DMS153 (cell line): Measurements from ENCODE around the gene DENND2C.
"Not testable (repeated sequence)": the region's sequence is repeated elsewhere in the genome, so short reads cannot be mapped to it uniquely, and the experiment has no call there.

Experiments
- DNase-seq: peaks from one replicate; lab custom pipeline; 2025; lab: John Stamatoyannopoulos, UW

The DENND2C gene

DNA sequence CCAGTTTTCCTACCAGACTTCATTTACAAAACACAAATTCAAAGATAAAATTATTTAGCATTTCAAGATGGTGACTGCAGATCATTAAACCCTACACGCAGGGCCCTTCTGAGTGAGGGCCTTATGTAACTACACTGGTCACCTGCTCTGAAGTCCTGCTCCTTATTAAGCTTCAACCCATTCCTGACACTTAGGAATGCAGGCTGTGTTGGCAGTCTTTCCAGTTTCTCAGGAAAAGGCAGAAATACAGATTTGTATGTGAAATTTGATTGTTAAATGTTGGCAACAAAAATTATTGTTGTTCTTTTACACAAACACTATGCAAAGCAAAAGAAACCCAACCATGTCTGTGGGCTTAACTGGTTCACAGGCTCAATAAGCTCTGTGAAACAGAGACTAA, 62.6 kb downstream of the DENND2C start:
- DNase-seq, result no peak

DNA sequence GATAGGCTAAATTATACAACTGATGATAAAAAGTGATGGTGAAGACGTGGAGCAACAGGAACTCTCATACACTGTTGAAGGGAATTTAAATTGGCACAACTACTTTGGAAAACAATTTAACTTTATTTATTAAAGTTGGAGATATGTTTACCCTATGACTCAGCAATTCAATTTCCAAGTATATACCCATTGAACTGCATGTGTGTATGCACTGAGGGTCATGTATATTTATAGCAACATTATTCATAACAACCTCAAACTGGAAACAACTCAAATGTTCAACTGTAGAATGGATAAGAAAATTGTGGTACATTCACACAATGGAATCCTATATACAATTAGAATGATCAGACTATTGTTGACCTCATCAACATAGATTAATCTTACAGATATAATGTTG, 71.9 kb downstream of the DENND2C start:
- no peak for DNase-seq

DNA sequence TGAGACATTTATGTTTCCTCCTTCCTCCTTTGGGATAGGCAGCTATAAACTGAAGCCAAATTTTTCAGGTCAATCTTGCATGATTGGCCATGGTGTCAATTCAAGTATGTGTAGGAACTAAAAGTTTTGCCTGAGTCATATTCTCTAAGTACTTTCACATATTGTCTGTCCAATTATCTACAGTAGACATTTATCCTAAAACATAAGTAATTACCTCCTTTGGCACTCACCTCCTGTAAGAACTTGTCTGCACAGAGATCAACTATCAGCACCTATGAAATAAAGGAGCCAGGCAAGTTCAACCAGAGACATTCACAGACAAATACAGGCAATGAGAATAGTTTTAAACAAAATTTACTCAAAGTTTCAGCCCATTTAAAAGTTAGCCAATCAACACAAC, 74.2 kb downstream of the DENND2C start:
- DNase-seq, result no peak

DNA sequence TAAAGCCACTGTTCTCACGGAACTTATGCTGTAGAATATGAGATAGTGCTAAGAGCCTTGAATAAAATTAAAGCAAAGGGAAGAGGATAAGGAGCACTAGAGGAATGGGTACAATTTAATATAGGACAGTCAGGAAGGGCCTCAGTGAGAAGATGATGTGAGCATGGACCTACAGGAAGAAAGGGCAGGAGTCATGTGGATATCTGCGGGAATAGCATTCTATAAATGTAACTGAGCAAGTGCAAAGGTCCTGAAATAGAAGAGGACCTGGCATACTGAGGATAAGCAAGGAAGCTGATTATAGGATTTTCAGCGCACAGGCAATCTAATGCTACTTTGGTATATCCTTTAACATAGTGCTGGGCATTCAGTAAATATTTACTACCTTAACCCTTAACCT, 75.8 kb downstream of the DENND2C start:
- no peak for DNase-seq

DNA sequence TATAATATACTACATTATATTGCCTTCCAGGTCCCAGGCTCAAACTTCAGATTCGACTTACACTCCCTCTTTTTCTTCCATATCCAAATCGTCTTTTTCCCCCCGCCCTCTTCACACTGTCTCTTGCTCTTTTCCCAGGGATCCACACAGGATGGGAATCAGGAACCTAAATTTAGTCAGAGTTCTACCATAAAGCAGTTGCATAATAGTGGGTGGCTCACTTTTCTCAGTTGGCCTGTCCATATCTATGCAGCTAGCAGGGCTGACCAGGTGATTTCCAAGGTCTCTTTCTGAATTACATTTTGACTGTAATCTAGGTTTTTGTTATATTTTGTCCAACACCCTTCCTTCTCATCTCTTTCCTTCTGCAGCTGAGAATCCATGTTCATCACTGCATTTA, 80.7 kb downstream of the DENND2C start:
- DNase-seq, result no peak

DNA sequence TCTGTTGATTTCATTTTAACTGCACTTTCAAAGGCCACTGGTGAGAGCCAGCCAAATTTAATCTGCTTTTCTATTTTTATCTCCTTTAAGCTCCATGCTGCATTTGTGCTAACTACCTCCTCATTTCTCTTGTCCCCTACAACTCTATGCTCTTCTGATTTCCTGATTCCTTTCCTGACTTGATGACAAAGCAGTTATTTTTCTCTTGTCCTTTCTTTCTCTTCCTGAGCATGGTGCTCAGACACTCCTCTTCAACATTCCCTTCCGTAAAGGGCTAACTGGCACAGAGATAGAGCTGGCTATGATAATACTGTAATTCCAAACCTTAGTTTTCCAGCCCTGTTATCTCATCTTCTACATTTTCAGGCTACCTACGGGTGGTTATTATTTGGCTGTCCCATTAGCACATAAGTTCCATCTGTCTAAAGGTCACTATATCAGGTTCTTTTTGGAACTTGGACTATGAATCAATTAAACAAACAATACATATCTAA, 81.6 kb downstream of the DENND2C start:
- no peak for DNase-seq

DNA sequence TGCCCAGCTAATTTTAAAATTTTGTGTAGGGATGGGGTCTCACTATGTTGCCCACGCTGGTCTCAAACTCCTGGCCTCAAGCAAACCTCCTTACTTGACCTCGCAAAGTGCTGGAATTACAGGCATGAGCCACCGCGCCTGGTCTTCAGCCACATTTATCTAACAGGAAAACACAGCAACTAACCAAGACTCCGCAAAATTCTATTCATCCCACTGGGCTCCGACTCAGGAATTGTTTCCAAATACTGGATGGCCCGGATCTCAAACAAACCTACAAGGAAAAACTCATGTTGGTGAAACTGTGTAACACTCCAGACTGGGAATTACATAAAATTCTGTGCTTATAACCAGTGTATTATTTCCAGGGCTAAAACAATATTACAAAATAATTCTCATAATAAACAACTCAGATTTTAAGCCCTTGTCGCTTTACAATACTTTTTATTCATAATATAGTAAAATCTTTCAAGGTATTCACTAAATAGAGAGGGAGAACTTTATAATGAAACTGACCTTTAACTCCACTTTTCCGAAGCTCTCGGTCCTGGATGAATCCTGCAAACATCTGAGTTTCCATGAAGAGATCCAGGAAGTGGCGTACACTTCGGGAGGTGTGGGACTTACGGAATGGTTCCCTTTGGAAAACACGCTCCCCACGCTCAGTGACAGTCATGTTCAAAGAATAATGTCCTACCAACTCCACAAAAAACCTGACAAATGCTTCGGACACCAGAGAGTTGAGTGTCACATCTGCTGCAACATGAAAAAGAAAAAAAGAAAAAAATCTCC, 82.5 kb downstream of the DENND2C start:
- no peak for DNase-seq

DNA sequence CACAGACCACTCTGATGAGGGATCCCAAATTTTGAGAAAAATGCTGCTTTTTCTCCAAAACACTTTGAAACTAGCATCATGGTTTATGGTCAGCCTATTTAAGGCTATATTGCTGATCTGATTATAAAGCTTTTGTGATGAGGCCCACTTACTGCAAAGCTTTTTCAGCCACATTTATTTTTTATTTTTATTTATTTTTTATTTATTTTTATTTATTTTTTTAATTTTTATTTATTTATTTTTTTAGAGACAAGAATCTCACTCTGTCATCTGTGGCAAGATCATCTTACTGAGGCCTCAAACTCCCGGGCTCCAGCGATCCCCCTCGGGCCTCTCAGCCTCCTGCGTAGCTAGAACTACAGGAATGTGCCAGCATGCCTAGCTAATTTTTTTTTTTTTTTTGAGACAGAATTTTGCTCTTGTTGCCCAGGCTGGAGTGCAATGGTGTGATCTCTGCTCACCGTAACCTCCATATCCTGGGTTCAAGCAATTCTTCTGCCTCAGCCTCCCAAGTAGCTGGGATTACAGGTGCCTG, 83.3 kb downstream of the DENND2C start:
- no peak for DNase-seq

DNA sequence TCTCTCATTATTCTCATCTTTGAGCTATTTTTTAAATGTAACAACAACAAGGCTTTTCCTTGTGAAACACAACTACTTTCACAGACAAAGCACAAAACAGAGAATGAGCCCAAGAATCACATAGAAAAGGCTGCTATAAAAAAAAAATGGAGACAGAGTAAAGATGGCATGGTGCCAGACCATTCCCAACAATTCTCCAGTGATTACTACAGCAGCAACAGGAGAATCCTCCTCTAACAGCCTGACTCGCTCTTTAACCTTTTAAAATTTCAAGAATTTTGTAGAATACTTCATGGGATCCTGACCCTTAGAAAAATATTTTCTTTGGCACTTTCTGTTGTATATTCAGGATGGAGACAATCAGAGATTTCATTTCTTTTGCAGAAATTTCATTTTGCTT, 84.6 kb downstream of the DENND2C start:
- DNase-seq, result no peak

DNA sequence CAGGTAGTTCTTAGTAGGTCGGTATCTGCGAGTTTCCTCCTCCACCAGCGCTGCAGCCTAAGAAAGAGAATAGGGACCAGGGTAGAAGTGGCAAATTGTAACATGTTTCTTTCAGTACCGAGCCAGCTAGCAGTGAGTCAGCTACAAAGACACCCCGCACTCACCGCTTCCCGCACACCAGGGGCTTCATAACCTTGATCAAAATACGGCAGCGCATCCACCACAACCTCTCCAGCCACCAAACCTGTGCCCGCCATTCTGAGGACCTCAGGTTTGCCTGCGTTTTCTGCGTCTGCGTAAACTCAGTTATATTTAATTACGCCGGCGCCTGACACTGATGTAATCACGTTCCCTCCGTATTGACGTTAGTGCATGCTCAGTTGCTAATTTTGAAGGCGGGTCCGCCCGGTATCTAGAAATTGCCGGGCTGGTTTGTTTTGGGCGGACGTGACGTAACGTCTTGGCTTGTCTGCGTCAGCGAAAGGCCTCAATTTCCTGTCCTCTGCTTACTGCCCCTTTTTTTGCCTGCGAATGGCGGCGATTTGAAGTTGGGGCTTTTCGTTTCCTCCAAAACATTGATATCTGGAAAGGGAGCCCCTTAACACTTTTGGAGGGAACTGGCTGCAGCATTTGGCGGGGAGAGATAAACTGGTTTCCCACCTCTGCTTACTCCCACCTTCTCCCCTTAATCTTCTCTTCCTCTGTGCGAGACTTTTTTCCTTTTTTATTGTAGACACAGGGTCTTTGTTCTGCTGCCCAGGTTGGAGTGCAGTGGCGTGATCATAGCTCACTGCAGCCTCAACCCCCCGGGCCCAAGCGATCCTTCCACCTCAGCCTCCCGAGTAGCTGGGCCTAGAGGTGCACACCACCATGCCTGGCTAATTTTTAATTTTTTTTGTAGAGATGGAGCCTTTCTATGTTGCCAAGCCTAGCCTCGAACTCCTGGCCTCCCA, 88.2 kb downstream of the DENND2C start, which contains the start of gene BCAS2:
Gene BCAS2 (minus strand): TSS at position 281 of the 953 bp plus-strand sequence. CDS start 24 bp downstream, at position 257.
- peak; percentile 97 for DNase-seq

DNA sequence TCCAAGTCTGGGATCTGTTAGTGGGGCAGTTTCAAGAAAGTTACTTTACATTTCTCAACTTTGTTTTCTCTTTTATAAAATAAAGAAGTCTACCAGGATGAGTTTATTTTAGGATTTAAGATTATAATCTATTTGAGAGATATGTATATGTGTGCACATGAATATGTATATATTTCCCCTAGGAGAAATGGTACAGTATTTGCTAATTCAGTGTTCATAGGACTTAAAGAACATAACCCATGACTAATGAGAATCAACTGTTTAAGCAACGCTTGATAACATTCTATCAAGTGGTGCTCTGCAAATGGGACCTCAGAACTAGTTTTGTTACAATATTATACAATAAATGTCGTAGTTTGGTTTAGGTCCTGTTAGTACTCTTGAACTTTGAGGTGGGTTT, 95.5 kb downstream of the DENND2C start:
- DNase-seq, result no peak

DNA sequence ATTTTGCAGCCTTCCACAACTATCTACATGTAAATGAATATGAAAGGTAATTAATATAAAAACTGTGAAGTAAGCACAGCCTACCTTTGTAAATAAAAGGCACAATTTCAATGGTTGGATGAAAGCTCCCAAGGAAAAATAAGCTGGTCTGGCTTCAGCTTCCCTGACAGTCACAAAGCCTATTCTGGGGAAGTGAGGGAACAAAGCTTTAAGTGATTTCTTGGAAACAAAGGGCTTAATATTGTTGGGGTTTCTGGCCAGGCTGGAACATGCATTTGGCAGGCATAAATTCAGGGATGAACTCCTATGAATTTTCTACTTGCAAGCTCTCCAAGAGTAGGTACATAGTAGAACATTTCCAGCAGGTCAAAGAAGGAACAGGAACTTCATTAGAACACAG, 105.7 kb downstream of the DENND2C start:
- DNase-seq, result no peak

DNA sequence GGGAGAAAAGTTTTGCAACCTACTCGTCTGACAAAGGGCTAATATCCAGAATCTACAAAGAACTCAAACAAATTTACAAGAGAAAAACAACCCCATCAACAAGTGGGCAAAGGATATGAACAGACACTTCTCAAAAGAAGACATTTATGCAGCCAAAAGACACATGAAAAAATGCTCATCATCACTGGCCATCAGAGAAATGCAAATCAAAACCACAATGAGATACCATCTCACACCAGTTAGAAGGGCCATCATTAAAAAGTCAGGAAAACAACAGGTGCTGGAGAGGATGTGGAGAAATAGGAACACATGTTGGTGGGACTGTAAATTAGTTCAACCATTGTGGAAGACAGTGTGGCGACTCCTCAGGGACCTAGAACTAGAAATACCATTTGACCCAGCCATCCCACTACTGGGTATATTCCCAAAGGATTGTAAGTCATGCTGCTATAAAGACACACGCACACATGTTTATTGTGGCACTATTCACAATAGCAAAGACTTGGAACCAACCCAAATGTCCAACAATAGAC, 106.8 kb downstream of the DENND2C start:
- not testable (repeated sequence) for DNase-seq

DNA sequence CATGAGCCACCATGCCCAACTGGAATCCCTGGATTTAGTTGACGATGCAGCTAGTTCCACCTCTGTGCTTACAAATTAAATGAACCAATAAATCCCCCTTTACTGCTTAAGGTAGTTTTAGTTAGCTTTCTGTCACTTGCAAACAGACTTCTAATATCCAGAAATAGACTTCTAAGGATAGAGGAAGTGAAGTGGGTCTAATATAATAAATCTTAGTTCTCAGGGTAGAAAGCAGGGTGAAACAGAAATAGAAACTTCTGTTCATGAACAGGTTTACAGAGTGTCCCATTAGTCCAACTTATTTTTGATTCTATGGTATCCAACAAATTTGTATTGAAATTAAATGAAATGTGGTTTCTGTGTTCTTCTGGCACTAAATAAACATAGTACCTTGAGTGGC, 108.5 kb downstream of the DENND2C start:
- DNase-seq, result no peak

DNA sequence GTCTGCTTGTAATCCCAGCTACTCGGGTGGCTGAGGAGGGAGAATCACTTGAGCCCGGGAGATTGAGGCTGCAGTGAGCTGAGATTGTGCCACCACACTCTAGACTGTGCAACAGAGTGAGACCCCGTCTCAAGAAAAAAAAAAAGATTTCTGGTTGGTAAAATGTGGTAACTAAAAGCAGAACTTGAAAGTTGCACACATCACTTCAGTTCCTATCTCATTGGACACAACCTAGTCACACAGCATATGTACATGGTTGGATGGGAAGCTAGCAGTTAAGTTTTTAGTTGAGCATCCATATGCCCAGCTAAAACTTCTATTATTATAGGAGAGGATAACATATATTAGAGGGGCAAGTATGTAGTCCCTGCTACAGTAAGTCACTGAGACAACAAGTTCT, 110.5 kb downstream of the DENND2C start:
- no peak for DNase-seq

DNA sequence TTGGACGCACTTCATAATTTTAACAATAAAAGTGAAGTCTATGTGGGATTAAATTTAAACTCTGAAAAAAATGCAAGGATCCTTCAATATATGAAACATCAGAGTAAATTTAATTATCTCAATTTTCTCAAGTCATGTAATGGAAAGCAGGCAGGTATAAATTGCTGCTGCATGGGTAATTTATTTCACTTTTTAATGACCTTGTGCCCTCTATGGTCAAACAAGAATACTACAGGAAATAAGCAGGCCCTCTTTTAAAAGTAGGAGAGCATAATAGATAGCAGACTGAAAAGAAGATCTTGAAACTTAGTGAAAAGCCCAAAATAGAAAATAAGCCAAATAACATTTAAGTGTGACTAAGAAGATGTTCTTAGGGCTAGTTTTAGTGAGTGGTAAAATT, 111.3 kb downstream of the DENND2C start:
- DNase-seq, result no peak

DNA sequence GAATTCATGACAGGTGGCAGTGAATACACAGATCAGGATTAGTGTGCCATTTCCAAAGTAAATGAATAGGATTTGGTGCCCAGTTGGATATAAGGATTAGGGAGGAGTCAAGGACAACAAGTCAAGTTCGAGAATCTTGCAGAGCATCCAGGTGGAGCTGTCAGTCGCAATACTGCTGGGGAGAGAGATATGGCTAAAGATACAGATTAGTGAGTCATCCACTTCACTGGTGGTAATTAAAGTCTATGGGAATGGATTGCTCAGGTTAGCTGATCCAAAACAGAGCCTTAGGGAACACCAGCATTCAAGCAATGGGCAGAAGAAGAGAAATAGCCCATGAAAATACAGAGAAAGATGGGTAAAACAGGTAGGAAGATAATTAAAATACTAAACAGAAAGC, 115.3 kb downstream of the DENND2C start:
- DNase-seq, result no peak

DNA sequence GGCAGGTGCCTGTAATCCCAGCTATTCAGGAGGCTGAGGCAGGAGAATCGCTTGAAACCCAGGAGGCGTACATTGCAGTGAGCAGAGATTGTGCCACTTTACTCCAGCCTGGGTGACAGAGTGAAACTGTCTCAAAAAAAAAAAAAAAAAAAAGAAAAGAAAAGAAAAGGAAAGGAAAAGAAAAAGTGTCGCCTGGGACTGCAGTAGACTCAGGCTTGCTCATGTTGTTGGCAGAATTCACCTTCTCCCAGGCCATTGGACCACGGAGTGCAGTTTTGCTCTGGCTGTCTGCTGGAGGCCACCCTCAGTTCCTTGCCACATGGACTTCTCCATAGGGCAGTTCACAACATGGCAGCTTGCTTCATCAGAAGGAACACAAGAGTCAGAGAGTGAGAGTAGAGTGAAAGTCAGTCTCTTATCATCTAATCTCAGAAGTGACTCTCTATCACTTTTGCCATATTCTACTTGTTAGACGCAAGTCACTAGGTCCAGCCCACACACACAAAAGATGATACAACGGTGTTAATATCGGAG, 117.7 kb downstream of the DENND2C start:
- DNase-seq, result no peak

DNA sequence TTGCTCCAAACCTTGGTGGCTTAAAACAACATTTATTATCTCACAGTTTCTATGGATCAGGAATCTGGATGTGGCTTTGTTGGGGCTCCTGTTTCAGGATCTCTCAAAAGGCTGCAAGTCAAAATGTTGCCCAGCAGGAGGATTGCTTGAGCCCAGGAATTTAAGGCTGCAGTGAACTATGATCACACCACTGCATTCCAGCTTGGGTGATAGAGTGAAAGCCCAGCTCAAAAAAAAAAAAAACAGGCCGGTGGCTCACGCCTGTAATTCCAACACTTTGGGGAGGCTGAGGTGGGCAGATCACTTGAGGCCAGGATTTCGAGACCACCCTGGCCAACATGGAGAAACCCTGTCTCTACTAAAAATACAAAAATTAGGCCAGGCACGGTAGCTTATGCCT, 118.4 kb downstream of the DENND2C start:
- no peak for DNase-seq

DNA sequence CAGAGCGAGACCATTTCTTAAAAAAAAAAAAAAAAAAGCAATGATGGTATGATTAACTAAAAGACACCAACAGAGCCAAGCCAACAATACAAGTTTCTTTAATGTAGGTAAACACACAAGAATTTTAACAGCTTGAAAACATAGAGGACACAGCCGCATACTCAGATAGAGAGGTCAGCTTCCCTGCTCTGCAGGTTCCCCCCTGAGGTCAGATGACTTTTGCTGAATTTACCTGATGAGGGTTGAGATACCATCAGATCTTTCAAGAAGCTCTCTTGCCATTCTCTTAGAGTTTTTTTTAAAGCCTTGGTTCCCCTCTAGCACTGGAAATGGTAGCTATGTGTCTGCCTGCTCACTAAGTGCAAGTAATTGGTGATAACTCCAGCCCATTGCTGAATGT, 119.5 kb downstream of the DENND2C start:
- DNase-seq, result no peak

DNA sequence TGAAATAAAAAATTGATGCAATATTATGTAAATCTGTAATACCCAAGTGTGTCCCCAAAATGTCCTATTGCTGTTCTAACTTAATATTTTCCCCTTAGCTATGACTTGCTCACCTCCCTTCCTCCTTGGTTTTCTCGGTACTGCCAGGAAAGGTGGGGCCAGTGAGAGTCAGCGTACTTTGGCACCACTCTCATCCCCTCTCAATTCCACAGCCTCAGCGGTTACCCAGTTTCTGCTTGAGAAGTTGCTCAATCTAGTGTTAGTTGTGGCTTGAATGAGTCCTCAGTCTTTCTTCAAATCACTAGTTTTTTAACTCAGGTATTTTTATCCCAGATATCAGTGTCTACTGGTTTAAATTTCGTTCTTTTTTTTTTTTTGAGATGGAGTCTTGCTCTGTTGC, 120.7 kb downstream of the DENND2C start:
- no peak for DNase-seq

DNA sequence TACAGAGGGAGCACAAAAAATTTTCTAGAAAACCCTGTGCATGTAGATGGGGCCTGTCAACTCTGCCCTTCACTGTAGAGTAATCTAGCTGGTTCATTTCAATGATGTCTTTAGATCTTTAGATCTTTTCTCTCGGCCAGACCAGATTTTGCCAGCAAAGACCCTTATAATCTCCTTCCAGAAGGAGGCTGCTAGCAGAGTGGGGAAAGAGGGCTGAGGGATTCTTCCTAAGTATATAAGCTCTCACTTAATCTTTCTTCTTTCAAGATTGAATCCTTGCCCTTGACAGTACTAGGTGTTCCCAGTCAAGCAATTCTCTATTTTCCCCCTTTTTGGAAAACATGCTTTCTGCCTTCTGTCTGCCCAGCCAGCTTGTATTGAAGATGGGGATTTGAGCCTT, 122.8 kb downstream of the DENND2C start:
- no peak for DNase-seq
